Pancreas (tissue), 10 donors: ENCODE measurements around the gene AASS. TPM values are rescaled to one million over a fixed set of nuclear protein-coding genes. Genes with fewer than 3 reads are reported as not detected.

Source experiments
- ATAC-seq, 4 donors: fragments of 200-7000 bp; cut with Tn5 transposase; one replicate each; pipeline versions ENCODE4 v1.8.0 to v1.9.1; 2020; ENCODE audit warnings: mild to moderate bottlenecking in 4 of 4, moderate library complexity in 4 of 4
- DNase-seq, 6 donors: peaks; one replicate each; pipeline ENCODE4 v3.0.0-alpha.2; 2020
- FAIRE-seq: peaks from 2 replicates; lab custom pipeline; 2012; peaks lifted over from hg19 to GRCh38; lab: Jason Lieb, UNC
- H3K27ac ChIP-seq, 4 donors: fragments of 200-600 bp; sonication (generic); 1 replicate in 3 of 4; 2 replicates in 1 of 4; pipeline versions ENCODE4 v1.5.0 to v1.8.0; 2020
- H3K27me3 ChIP-seq, 4 donors: fragments of 200-600 bp; one replicate each; pipeline ENCODE4 v1.8.0; 2021
- H3K36me3 ChIP-seq, 3 donors: fragments of 200-600 bp; sonication (generic) in 1 of 3; one replicate each; pipeline versions ENCODE4 v1.5.0 to v1.8.0; 2020 to 2021
- H3K4me1 ChIP-seq, 3 donors: fragments of 200-600 bp; one replicate each; pipeline ENCODE4 v1.8.0; 2021
- H3K4me3 ChIP-seq, 4 donors: fragments of 200-600 bp; sonication (generic) in 2 of 4; one replicate each; pipeline versions ENCODE4 v1.5.0 to v1.8.0; 2020 to 2021
- H3K9me3 ChIP-seq, 4 donors: fragments of 200-600 bp; one replicate each; pipeline ENCODE4 v1.8.0; 2021
- CTCF ChIP-seq, 4 donors: fragments of 200-600 bp; sonication (generic) in 3 of 4; IDR thresholded peaks; one replicate each; pipeline versions ENCODE4 v1.5.0 to v1.8.0; 2021; ENCODE audit warnings: antibody characterized with exemption in 4 of 4
- WGBS, 2 donors: extraction: QIAGEN DNeasy Blood & Tissue Kit; methylation state at CpG; one replicate each; pipeline ENCODE4 v1.1.7; 2013; 5-methylcytosine and 5-hydroxymethylcytosine counted together
- intact Hi-C, 3 donors: fragments of 100-400 bp; cut with DNase I; formaldehyde crosslinking; loops; one replicate each; pipeline versions ENCODE4 v1.11.1 to v1.14.2; 2022
- polyA plus RNA-seq, 2 donors: library from polyadenylated mRNA; stranded (reverse); fragments of 200-250 nt; gene quantifications; one replicate each; pipeline ENCODE4 v1.2.3, GENCODE V29; 2013
- total RNA-seq, 6 donors: library from RNA; stranded (reverse); fragmentation: NEBNext Ultra II Directional in 4 of 6; extraction: Animal tissue kit (Norgen Biotek cat#: 25700) in 4 of 6; gene quantifications; one replicate each; pipeline versions ENCODE4 v1.2.1 to v1.2.4, GENCODE V29; 2021 to 2023
- donor health status: healthy with polysubstance abuse.
- donor health status: DM: no; HTN: no; CAD: no; lungs with moderate emphysema.
- donor health status: DM: no; HTN: no; CAD: no.
- donor health status: control.
- donor health status: control.
- donor health status: Bipolar disorder and iron deficiency.
- donor health status: DM: yes; HTN: yes; CAD: no.
- donor health status: DM: no; HTN: no; CAD: no.
- donor health status: DM: no; HTN: no; CAD: no.
- donor health status: DM: yes; HTN: yes; CAD: no.

Gene AASS
- total and polyA plus RNA-seq, 8 donors = 5.9 to 16.9 (median 11.2) TPM

DNA sequence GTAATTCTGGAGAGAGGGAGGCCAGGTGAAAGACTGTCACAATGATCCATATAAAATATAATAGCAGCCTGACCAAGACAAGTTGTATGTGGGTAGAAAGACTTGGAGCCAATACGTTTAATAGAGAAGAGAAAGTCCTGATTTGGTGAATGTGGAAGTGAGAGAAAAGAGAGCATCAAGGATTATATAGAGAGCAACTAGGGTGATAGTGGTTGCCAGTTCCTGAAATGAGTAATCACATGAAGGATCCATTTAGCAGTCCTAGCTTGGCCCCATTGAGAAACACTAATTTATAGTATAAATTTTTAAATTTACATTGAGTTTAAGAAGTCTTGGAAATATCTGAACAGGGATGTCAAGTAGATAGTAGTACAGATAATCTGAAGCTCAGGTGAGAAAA lies 74.0 kb downstream of the AASS start:
- ATAC-seq (no peak), DNase-seq (no peak), FAIRE-seq (no peak)
- no peaks in the 10 kb centered on the region for H3K27me3 ChIP-seq
- WGBS, 2 donors = 41 to 50% methylated on average over 1 of the region's 1 CpG
- H3K4me3 ChIP-seq = no peak overlapping the region
- H3K9me3 ChIP-seq = no peaks in the 10 kb centered on the region
- H3K36me3 ChIP-seq = no peaks in the 10 kb centered on the region
- intact Hi-C loops = no loop called here
- no peaks in the 10 kb centered on the region for H3K4me1 ChIP-seq
- no peak for TF ChIP-seq CTCF (IDR thresholded peaks at IDR 0.05)
- no peak overlapping the region for H3K27ac ChIP-seq

GRCh38 chr7:122068999-122069398 lies 75.0 kb downstream of the AASS start:
- no peak for TF ChIP-seq CTCF (IDR thresholded peaks at IDR 0.05)
- Histone ChIP-seq H3K4me3 (no peak overlapping the region), H3K27ac (no peak overlapping the region), H3K4me1 (no peaks in the 10 kb centered on the region), H3K36me3 (no peaks in the 10 kb centered on the region), H3K27me3 (no peaks in the 10 kb centered on the region), H3K9me3 (no peaks in the 10 kb centered on the region)
- 60 to 61% methylated on average over 3 of the region's 3 CpGs for WGBS, 2 donors
- intact Hi-C loops = no loop called here
- no peak for DNase-seq
- no peak for ATAC-seq
- no peak for FAIRE-seq

- H3K36me3 ChIP-seq = no peaks in the 10 kb centered on the region
- H3K4me1 ChIP-seq = no peaks in the 10 kb centered on the region
- H3K27ac ChIP-seq = no peak overlapping the region
- no peak for ATAC-seq
- FAIRE-seq = no peak
- H3K9me3 ChIP-seq = no peaks in the 10 kb centered on the region
- DNase-seq = no peak
- intact Hi-C loops = no loop called here
- no peaks in the 10 kb centered on the region for H3K27me3 ChIP-seq
- no peak for TF ChIP-seq CTCF (IDR thresholded peaks at IDR 0.05)
- H3K4me3 ChIP-seq = no peak overlapping the region
- WGBS, 2 donors = 60 to 68% methylated on average over 1 of the region's 1 CpG
Measured at GRCh38 chr7:122068046-122068445, 76.0 kb downstream of the AASS start.

DNA sequence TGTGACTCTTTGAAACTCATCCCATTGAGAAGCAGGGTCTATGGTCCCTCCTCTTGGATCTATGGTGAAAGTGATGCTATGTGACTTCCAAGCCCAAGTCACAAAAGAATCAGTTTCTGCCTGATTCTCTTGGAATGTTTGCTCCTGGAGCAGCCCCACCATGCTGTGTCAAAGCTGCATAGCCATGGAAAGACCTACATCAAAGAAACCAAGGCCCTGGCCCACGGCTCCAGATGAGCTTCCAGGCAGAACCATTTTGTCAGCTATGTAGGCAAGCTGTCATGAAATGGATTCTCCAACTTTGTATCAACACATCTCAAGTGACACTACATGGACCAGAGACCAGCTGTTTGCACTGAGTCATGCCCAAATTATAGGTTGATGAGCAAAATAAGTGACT lies 77.0 kb downstream of the AASS start:
- Histone ChIP-seq H3K27me3 (no peaks in the 10 kb centered on the region), H3K27ac (no peak overlapping the region), H3K4me1 (no peaks in the 10 kb centered on the region), H3K36me3 (no peaks in the 10 kb centered on the region), H3K4me3 (no peak overlapping the region), H3K9me3 (no peaks in the 10 kb centered on the region)
- intact Hi-C loops = no loop called here
- no peak for DNase-seq
- no peak for ATAC-seq
- TF ChIP-seq CTCF (IDR thresholded peaks at IDR 0.05) = no peak
- no peak for FAIRE-seq
- 71 to 73% methylated on average over 1 of the region's 1 CpG for WGBS, 2 donors

DNA sequence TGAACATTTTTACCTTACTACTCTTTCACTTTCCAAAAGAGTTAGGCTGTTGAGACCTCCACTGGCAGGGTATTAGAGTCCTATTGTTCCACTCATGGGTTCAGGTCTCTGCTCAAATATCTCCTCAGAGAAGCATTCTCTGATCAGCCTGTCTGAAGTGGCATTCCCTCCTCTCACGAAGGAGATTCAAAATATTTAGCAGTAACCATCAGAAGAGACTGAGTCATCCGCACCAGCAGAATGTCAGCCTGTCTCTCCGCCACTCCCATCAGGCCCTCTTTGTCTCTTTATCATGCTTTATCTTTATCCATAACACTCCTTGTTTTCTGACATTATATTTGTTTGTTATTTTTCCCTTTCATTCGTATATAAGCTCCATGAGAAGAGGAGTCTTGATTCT lies 79.1 kb downstream of the AASS start:
- FAIRE-seq = no peak
- WGBS, 2 donors = 76 to 87% methylated on average over 4 of the region's 4 CpGs
- no peaks in the 10 kb centered on the region for H3K36me3 ChIP-seq

More for the DNA sequence above, 79.1 kb downstream of the AASS start:
- no peaks in the 10 kb centered on the region for H3K9me3 ChIP-seq
- no peaks in the 10 kb centered on the region for H3K4me1 ChIP-seq
- H3K27me3 ChIP-seq = no peaks in the 10 kb centered on the region
- H3K27ac ChIP-seq = no peak overlapping the region
- intact Hi-C loops = no loop called here
- H3K4me3 ChIP-seq = no peak overlapping the region
- no peak for ATAC-seq
- DNase-seq = no peak
- TF ChIP-seq CTCF (IDR thresholded peaks at IDR 0.05) = no peak
